Colonic mucosa (tissue), 4 donors: ENCODE results near the gene TRRAP. TPM values are rescaled to one million over a fixed set of nuclear protein-coding genes. Genes with fewer than 3 reads are reported as not detected.
"Not testable (repeated sequence)": the region's sequence is repeated elsewhere in the genome, so short reads cannot be mapped to it uniquely, and the experiment has no call there.

ENCODE experiments used
- DNase-seq: peaks from one replicate; pipeline ENCODE4 v3.0.0-alpha.2; 2020
- H3K27ac ChIP-seq: fragments of 200-600 bp; one replicate; pipeline ENCODE4 v1.8.0; 2021
- H3K27me3 ChIP-seq: fragments of 200-600 bp; one replicate; pipeline ENCODE4 v1.8.0; 2021
- H3K36me3 ChIP-seq: fragments of 200-600 bp; one replicate; pipeline ENCODE4 v1.8.0; 2021
- H3K4me1 ChIP-seq: fragments of 200-600 bp; one replicate; pipeline ENCODE4 v1.8.0; 2021; ENCODE audit warnings: mild to moderate bottlenecking
- H3K4me3 ChIP-seq: fragments of 200-600 bp; one replicate; pipeline ENCODE4 v1.8.0; 2021
- H3K9ac ChIP-seq, 2 donors: one replicate each; pipeline ENCODE4 v1.7.0; 2013; ENCODE audit warnings: control low read depth in 2 of 2, low read depth in 2 of 2, low read length in 2 of 2
- H3K9me3 ChIP-seq: fragments of 200-600 bp; one replicate; pipeline ENCODE4 v1.8.0; 2021
- CTCF ChIP-seq: fragments of 200-600 bp; IDR thresholded peaks from one replicate; pipeline ENCODE4 v1.8.0; 2022; ENCODE audit warnings: antibody characterized with exemption, mild to moderate bottlenecking
- intact Hi-C: fragments of 100-400 bp; cut with DNase I; formaldehyde crosslinking; loops from one replicate; pipeline ENCODE4 v1.14.1; 2022
- total RNA-seq, 2 donors: library from RNA; stranded (reverse); fragmentation: NEBNext Ultra II Directional in 1 of 2; extraction: Animal tissue kit (Norgen Biotek cat#: 25700) in 1 of 2; gene quantifications; one replicate each; pipeline ENCODE4 v1.2.1, GENCODE V29; 2021
- donor health status: healthy.
- donor health status: DM: no; HTN: no; CAD: no.
- donor health status: DM: no; HTN: no; CAD: no.

TRRAP gene
- total RNA-seq, 2 donors from 2014 or later: 33.3 to 39.4 TPM

- TF ChIP-seq CTCF: peak; percentile 16
- H3K27me3 ChIP-seq: peaks cover 32% of the 10 kb centered on the region
- H3K27ac ChIP-seq: no peak overlapping the region
- no peaks in the 10 kb centered on the region for H3K9me3 ChIP-seq
- H3K4me1 ChIP-seq: no peaks in the 10 kb centered on the region
- intact Hi-C loops: no loop called here
- no peak for DNase-seq
- H3K36me3 ChIP-seq: no peaks in the 10 kb centered on the region
- no peak overlapping the region for H3K9ac ChIP-seq
- H3K4me3 ChIP-seq: no peak overlapping the region
Observed at GRCh38 chr7:98872328-98872924, 5.9 kb upstream of the TRRAP start.

GRCh38 chr7:98873610-98874009, 4.7 kb upstream of the TRRAP start:
- H3K27ac ChIP-seq, intact Hi-C loops, H3K4me1 ChIP-seq, H3K4me3 ChIP-seq, H3K9me3 ChIP-seq, H3K9ac ChIP-seq, H3K36me3 ChIP-seq, DNase-seq: not testable (repeated sequence)
- peaks cover 25% of the 10 kb centered on the region for H3K27me3 ChIP-seq

- H3K36me3 ChIP-seq: no peaks in the 10 kb centered on the region
- H3K27ac ChIP-seq: no peak overlapping the region
- DNase-seq: no peak
- H3K27me3 ChIP-seq: peaks cover 14% of the 10 kb centered on the region
- no peak overlapping the region for H3K4me3 ChIP-seq
- no peaks in the 10 kb centered on the region for H3K9me3 ChIP-seq
- H3K4me1 ChIP-seq: peaks cover 5% of the 10 kb centered on the region
- no peak for TF ChIP-seq CTCF
- no peak overlapping the region for H3K9ac ChIP-seq
- intact Hi-C loops: no loop called here
Observed at GRCh38 chr7:98874942-98875341, 3.4 kb upstream of the TRRAP start.

GRCh38 chr7:98875501-98875900, 2.8 kb upstream of the TRRAP start:
- no peaks in the 10 kb centered on the region for H3K36me3 ChIP-seq
- H3K9me3 ChIP-seq: no peaks in the 10 kb centered on the region
- H3K27me3 ChIP-seq: peaks cover 10% of the 10 kb centered on the region
- peaks cover 11% of the 10 kb centered on the region for H3K4me1 ChIP-seq
- no peak overlapping the region for H3K9ac ChIP-seq
- DNase-seq: no peak
- intact Hi-C loops: no loop called here
- TF ChIP-seq CTCF: no peak
- H3K4me3 ChIP-seq: no peak overlapping the region
- H3K27ac ChIP-seq: no peak overlapping the region

GRCh38 chr7:98877146-98877545, 1.2 kb upstream of the TRRAP start:
- H3K36me3 ChIP-seq: no peaks in the 10 kb centered on the region
- no peak overlapping the region for H3K4me3 ChIP-seq
- H3K9me3 ChIP-seq: no peaks in the 10 kb centered on the region
- H3K27me3 ChIP-seq: no peaks in the 10 kb centered on the region
- TF ChIP-seq CTCF: no peak
- H3K27ac ChIP-seq: no peak overlapping the region
- no peak overlapping the region for H3K9ac ChIP-seq
- no peak for DNase-seq
- peaks cover 11% of the 10 kb centered on the region for H3K4me1 ChIP-seq
- intact Hi-C loops: no loop called here

- intact Hi-C loops: no loop called here
- Histone ChIP-seq H3K36me3 (no peaks in the 10 kb centered on the region), H3K9me3 (no peaks in the 10 kb centered on the region), H3K27ac (peak overlapping the region; percentile 80), H3K27me3 (no peaks in the 10 kb centered on the region), H3K9ac (peak overlapping the region; percentile 55 to 99), H3K4me1 (peaks cover 11% of the 10 kb centered on the region), H3K4me3 (peak overlapping the region; percentile 100)
- no peak for DNase-seq
- TF ChIP-seq CTCF: no peak
Observed at GRCh38 chr7:98877692-98878364, 504 bp upstream of the TRRAP start.
